HG03175 (cell line): ENCODE data around the gene OR9K2.
"Not testable (repeated sequence)": the region's sequence is repeated elsewhere in the genome, so short reads cannot be mapped to it uniquely, and the experiment has no call there.

Experiments
- ATAC-seq: cut with Tn5 transposase; IDR thresholded peaks from one replicate; pipeline ENCODE4 v1.9.1; 2021; ENCODE audit warnings: mild to moderate bottlenecking, moderate library complexity; ENCODE audit not compliant: unreplicated experiment

The OR9K2 gene, protein sequence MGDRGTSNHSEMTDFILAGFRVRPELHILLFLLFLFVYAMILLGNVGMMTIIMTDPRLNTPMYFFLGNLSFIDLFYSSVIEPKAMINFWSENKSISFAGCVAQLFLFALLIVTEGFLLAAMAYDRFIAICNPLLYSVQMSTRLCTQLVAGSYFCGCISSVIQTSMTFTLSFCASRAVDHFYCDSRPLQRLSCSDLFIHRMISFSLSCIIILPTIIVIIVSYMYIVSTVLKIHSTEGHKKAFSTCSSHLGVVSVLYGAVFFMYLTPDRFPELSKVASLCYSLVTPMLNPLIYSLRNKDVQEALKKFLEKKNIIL

GRCh38 chr12:55126106-55126505 lies at the start of gene OR9K2:
Gene OR9K2, plus strand, starts transcription at chr12:55126406. Its CDS starts 3,429 bp downstream, at chr12:55129835.
- no peak for ATAC-seq

DNA sequence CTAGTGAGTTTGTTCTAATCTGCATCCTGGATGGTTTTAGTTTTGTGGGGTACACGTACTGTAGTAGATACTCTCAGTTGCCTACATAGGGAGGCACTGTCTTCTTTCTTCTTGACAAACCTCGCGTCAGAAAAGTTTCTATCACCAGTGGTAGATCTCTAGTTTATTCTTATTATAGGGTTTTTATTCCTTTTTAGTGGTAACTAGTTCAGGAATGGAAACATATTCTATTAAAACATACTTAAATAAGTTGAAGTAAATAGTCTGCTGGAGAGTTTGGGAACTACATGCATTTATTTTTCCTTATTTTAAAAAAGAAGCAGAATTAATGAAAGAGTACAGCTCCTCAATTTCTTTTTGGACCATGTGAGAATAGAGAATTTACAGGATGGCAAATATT lies 33.6 kb upstream of the OR9K2 start:
- no peak for ATAC-seq

DNA sequence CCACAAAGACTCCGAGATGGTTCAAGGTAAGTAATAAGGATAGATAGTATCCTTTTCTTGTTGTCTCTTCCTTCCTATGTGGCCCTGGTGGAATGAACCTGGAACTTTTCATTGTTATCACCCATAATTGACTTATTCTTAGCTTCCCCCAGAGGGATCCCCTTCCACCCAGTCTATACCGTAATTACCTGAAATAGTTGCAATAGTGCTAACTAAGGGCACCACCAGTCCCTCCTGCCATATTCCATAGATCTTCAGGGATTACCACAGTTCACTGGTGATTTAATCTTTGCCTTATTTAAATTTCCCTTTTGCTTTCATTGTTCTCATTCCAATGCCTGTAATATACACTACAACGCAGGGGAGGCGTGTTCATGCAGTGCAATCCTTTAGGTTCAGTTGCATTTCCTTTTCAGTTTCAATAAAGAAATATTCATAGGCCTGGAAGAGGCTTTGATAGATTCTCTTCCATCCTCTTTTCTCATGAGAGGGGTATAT lies 13.8 kb upstream of the OR9K2 start:
- ATAC-seq, result no peak

GRCh38 chr12:55116152-55116551 lies 10.1 kb upstream of the OR9K2 start:
- ATAC-seq, result no peak

GRCh38 chr12:55132816-55133215 lies 6.6 kb downstream of the OR9K2 start:
- no peak for ATAC-seq

DNA sequence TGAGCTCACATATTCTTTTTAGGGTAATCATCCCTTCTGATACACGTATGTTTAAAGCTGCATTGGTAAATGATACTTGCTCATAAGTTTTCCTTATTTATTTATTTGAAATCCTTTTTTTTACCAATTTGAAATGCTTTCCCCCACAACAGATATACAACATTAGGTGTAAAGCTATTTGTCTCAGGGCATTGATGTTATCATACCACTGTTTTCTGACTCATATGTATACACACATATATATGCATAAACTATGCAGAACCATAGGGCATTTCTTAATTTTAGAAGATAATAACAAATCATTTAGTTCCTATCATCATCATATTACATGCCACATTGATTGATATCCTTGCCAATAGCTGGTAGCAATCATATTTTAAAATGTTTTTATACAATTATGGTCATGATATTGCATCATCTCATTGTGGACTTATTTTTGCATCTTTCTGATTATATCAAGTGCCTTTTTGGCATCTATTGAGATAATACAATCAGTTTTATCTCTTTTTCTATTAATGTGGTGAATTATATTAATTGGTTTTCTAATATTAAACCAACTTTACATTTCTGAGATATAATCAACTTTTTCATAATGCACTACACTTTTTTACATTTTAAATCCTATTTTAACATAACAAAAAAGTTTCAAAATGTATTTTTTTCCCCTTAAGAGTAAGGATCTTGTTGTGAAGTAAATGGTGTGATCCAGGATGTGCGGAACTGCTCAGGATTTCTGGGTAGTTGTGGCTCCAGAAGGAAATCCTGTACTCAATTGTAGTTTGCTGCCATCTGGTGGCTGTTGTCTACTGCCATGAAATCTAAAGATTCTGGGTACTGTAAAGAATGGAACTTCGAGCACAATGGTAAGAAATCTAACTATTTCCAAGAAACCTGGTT lies 16.7 kb downstream of the OR9K2 start:
- ATAC-seq, result no peak

DNA sequence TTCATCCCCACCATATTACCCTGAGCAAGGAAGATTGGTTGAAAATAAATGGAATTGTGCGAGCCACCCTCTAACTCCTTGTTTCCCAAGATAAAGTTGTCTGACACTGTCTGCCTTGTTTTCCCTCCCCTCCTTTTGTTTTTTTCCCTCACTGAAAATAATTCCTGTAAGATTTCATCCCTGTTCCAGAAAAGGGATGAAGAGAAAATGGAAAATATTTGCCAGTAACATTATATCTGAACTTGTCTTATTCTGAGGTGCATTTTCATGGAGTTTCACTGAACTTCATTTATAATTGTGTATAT lies 17.3 kb downstream of the OR9K2 start:
- ATAC-seq, result no peak

DNA sequence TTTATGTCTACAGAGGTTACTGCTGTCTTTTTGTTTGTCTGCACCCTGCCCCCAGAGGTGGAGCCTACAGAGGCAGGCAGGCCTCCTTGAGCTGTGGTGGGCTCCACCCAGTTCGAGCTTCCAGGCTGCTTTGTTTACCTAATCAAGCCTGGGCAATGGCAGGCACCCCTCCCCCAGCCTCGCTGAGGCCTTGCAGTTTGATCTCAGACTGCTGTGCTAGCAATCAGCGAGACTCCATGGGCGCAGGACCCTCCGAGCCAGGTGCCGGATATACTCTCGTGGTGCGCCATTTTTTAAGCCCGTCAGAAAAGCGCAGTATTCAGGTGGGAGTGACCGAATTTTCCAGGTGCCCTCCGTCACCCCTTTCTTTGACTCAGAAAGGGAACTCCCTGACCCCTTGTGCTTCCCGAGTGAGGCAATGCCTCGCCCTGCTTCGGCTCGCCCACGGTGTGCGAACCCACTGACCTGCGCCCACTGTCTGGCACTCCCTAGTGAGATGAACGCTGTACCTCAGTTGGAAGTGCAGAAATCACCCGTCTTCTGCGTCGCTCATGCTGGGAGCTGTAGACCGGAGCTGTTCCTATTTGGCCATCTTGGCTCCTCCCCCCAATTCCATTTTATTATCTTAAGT lies 40.9 kb downstream of the OR9K2 start:
- not testable (repeated sequence) for ATAC-seq

DNA sequence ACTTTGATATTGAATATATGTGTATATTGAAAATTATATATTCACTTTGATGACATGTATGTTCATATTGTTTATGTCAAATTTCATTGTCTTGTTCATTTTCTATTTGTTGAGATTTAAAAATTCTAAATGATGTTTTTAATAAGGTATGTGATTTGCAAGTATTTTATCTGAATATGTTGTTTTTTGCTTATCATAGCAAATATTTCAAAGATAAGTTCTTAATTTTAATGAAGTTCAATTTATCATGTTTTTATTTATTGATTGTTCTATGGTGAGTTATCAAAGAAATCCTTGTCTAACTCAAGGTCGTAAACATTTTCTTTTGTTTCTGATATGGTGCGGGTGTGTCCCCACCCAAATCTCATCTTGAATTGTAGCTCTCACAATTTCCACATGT lies 45.2 kb downstream of the OR9K2 start:
- ATAC-seq, result no peak

DNA sequence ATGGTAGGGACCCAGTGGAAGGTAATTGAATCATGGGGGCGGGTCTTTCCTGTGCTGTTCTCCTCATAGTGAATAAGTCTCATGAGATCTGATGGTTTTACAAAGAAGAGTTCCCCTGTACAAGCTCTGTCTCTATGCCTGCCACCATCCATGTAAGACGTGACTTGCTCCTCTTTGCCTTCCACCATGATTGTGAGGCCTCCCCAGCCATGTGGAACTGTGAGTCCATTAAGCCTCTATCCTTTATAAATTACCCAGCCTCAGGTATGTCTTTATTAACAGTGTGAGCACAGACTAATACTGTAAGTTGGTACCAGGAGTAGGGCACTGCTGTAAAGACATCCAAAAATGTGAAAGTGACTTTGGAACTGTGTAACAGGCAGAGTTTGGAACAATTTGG lies 45.6 kb downstream of the OR9K2 start:
- not testable (repeated sequence) for ATAC-seq

DNA sequence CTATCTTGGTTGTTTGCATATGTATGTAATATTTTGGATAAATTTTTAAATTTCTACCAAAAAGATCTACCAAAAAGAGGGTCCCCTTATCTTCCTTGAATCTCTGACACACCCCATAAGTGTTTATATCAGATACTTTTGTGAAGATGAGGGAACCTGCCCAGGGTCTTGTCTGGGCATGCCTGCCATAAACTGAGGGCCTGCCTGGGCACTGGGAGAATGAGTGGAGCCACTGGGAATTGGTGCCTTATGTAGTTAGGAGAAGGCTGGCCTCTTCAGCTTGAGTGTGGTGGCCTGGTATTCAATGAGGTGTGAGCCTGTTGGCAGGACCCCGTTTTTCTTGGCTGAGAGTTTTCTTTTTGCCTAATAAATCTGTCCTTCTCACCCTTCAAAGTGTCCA lies 46.5 kb downstream of the OR9K2 start:
- no peak for ATAC-seq

DNA sequence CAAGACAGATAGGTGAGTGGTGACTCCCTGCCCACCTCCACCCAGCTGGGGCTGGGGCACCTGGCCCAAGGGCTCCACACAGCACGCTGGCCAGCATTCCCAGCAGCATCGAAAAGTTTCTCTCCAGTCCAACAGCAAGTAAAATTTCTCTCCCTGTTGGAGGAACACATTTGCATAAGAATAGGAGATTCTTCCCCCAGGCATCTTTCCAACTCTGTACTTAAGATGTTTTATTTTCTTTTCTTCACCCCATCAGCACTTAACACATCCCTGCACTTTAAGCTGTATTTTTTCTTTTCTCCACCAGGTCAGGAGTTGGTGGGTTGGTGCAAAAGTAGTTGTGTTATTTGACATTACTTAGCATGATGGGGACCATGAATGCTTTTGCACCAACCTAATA lies 47.2 kb downstream of the OR9K2 start:
- ATAC-seq, result no peak
